HG03520 (cell line): ENCODE measurements around the gene FSTL4.
A peak's percentile ranks its signal among the peaks of the same experiment; 100 is the strongest.

ENCODE experiments used
- ATAC-seq: cut with Tn5 transposase; IDR thresholded peaks from one replicate; pipeline ENCODE4 v1.9.1; 2021; ENCODE audit warnings: mild to moderate bottlenecking, moderate library complexity; ENCODE audit not compliant: unreplicated experiment

The FSTL4 gene

GRCh38 chr5:133331941-133332340 is 280.4 kb downstream of the FSTL4 start:
- ATAC-seq = no peak

DNA sequence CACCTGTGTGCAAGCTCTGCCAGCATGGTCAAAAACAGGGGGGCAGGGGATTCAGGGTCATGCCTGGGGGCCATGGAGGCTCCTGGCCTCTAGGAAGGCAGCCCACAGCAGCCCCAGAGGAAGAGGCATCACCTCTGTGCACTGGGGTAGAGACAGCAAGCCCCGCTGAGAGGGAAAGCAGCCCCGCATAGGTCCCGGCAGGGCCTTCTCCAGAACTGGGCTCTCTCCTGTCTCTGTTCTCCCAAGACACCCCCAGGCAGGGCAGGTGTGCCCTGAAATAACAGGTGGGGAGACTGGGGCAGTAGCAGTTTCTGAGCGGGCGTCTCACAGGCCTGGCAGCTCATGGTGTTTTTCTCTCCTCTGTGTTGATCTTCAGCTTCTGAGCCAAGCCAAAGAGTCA is 281.4 kb downstream of the FSTL4 start:
- no peak for ATAC-seq

DNA sequence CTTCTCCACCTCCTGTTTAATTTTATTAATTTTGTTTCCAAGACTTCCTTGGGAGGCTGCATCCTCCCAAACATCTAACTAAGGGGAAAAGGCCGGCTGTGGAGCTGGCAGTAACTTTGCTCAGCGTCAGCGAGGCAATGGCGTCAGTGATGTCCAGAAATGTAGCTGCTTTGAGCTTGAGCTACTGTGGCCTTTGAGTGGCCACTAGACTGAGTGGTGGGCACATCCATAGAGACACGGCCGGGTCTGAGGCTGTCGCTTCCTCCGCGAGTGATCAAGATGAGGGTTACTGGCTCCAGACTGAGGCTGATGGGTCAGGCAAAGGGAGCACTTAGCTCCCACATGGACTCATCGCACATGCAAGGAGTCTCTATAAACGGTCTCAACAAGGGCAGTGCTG is 283.5 kb downstream of the FSTL4 start:
- no peak for ATAC-seq

DNA sequence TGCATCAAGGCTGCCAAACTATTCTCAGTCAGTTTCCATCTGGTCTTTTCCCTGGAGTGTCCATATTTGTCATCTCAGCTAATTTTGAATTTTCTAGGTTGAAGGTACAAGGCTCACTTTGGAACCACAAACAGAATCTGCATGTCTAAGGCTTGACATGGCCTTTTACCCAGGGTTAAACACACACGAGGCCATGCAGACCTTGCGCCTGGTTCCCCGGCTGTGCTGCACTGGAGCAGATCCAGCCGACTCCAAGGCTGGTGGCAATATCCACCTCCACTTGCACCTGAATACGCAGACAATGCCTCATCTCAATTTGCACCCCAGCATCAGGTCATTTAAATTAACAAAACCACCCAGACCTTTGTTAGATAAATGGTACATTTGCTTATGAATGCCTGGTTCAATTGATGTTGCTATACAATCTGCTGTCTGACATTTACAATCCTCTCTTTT is 284.4 kb downstream of the FSTL4 start:
- ATAC-seq = no peak

DNA sequence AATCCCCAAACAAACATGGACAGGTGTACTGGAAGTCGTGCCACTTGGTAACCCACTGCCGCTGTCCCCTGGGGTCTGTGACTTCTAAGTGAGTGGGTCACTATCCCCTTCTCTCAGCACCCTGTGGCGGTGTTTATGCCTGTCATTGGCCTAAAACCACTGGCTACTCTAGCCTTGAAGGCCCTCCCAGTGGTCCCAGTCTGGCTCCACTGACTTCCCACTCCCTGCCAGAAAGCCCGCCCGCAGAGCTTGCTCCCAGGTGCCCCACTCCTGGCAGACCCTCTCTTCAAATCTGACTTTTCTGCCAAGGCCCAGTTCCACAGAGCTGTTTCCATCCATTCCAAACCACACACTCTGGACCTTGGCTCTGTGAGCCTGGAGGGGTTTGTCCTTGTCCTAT is 286.0 kb downstream of the FSTL4 start:
- no peak for ATAC-seq

- no peak for ATAC-seq
Observed at GRCh38 chr5:133325864-133326263, 286.5 kb downstream of the FSTL4 start.

GRCh38 chr5:133324926-133325325 is 287.4 kb downstream of the FSTL4 start:
- ATAC-seq = no peak

DNA sequence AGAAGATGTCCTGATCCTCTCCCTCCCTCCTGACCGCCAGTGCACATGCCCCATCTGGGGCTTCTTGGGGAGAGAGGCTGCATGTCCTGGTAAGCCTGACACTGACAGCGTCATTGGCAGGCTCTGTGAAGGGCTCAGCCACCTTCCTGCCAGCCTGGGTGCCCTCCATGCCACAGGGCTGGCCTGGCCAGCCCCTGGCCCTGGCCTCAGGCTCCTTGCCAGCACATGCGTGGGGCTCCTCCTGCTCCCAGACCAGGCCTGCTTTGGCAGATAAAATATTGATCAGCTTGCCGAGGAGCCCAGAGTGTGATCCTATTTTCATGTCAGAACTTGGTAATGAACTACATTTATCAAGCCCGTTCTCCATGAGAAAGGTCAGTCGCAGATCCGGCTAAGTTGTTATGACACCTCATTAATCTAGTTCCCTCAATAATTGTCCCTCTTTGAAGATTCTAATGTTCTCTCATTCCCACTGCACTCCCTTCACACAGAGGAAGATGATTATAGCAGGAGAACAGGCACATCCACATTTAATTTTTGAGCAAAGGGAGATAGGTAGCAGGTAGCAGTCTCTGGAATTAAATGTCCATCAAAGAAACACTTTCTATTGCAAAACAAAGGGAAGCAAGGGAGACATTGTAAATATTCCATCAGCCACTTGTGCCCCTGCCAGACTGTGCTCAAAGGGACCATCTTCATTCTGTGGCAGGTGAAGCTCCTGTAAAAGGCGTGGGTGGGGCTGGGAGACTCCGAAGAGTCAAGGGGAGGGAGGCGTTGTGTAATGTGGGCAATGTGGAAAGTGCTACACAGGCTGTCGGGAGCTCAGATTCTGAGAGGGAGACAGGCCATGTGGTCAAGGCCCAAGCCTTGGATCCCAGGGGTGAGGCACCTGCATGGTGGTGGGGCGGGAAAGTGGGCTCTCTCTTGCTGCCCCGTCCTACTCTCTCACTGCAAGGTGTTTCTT is 288.6 kb downstream of the FSTL4 start:
- ATAC-seq = no peak

- ATAC-seq = no peak
Observed at GRCh38 chr5:133322743-133323142, 289.6 kb downstream of the FSTL4 start.

GRCh38 chr5:133321833-133322420 is 290.4 kb downstream of the FSTL4 start:
- peak; percentile 62 for ATAC-seq

DNA sequence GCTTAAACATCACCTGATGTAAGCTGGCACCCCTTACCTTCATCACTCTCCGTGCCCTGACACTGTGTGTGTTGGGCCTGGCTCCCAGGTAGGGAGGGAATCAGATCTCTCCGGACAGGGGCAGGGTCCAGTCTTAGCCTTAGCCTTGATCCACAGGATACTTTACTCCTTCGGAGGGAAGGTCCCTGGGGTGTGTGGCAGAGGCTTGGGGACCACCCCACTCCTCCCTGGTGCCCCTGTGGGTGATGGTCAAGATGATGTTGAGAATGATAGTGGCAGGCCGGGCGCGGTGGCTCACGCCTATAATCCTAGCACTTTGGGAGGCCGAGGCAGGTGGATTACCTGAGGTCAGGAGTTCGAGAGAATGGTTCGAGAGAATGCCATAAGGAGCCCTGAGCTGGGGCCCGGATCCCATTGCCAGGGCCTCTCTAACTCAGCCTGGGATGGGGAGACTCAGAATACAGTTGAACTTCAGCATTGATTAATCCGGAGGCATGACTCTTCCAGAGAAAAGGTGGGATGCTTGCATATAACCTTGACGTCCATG is 291.0 kb downstream of the FSTL4 start:
- ATAC-seq = no peak

DNA sequence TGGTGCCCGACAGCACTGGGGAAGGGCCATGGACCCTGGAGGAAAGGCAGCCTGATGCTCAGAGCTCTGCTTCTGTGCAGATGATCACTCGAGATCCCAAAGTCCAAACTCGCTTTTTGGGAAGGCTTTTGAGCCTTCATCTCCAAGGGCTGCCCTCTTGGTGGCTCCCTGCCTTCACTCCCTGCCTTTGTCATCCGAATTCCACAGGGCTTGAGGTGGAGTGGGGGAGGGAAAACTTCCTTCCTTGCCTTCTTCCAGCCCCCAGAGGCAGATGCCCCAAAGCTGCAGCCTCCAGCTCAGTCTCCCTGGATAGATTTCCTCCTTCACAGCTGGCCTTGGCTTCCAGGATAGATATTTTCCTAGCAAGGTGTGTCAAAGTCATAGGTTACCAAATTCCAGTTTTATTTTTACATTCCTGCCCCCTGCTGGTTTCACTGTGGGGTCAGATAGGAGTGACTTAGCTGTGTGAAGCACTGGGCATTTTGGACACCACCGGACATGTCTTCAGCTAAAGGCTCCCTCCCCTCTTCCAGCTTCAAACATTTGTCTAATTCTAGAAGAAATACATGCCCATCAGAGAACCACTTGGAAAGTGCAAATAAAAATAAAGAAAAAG is 292.3 kb downstream of the FSTL4 start:
- no peak for ATAC-seq

GRCh38 chr5:133319244-133319643 is 293.1 kb downstream of the FSTL4 start:
- ATAC-seq = no peak

GRCh38 chr5:133317558-133317957 is 294.8 kb downstream of the FSTL4 start:
- no peak for ATAC-seq

GRCh38 chr5:133316346-133317343 is 295.7 kb downstream of the FSTL4 start:
- ATAC-seq = no peak

DNA sequence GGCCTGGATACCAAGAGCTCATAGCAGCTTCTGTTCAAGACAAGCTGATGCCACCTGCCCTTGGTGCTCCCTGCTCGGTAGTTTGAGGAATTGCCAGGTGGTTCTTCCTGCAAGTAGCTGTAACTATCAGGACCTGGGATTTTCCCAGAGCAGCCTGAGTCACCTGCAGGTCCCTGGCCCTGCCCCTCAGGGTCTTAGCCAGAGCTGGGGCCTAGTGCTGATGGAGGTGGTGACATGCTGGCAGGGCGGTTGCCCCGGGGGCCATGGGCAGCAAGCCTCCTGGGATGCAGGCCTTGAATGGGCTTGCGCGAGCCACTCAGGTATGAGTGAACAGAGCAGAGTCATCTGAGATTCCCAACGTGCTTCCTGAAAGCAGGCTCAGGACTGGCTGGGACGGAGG is 298.3 kb downstream of the FSTL4 start:
- ATAC-seq = no peak

- no peak for ATAC-seq
Observed at GRCh38 chr5:133311176-133311575, 301.2 kb downstream of the FSTL4 start.

- ATAC-seq = no peak
Observed at GRCh38 chr5:133309984-133310621, 302.2 kb downstream of the FSTL4 start.

- ATAC-seq = no peak
Observed at GRCh38 chr5:133309166-133309795, 303.1 kb downstream of the FSTL4 start.
